ENCODE measurements around the gene ITGB4. TPM values are rescaled to one million over a fixed set of nuclear protein-coding genes. Genes with fewer than 3 reads are reported as not detected.
A peak's percentile ranks its signal among the peaks of the same experiment; 100 is the strongest.

Gene ITGB4
- total and polyA plus RNA-seq, 4 donors: 7.5 to 69.5 (median 27.1) TPM

DNA sequence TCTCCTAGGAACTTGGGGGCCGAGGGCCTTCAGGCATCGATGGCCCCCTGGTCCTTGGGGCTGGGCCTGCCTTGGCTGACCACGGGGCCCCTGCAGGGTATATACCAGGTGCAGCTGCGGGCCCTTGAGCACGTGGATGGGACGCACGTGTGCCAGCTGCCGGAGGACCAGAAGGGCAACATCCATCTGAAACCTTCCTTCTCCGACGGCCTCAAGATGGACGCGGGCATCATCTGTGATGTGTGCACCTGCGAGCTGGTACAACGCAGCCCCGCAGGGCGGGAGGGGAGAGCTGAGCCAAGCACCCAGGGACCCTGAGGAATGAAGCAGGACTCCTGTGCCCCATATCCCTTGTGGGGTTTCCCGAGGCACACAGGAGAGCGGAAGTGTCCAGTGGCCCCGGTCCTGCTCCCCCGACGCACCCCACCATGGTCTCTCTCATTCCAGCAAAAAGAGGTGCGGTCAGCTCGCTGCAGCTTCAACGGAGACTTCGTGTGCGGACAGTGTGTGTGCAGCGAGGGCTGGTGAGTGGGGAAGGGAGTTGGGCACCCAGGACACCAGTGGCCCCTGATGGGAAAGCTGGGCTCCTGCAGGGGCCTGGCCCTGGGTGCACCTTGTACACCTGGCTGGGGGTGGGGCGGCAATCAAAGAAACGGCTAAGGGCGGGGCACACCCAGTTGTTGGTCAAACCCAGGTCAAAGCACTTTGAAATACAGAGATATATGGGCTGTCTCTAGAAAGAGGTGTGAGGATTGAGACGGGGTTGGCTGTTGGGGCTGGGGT is 10.6 kb downstream of the ITGB4 start:
- Histone ChIP-seq H3K4me3 (ENCODE audit: low read length in 2 of 2) (no peak overlapping the region), H3K9me3 (ENCODE audit: control insufficient read depth, low read length) (no peaks in the 10 kb centered on the region), H3K27me3 (ENCODE audit: control insufficient read depth in 1 of 2, insufficient read depth in 2 of 2, low read length in 1 of 2) (no peaks in the 10 kb centered on the region), H3K4me1 (ENCODE audit: control insufficient read depth in 1 of 2, insufficient read depth in 2 of 2, low read length in 2 of 2) (no peaks in the 10 kb centered on the region), H3K27ac (ENCODE audit: low read depth in 1 of 2, low read length in 2 of 2) (no peak overlapping the region), H3K36me3 (ENCODE audit: control insufficient read depth in 1 of 2, insufficient read depth in 2 of 2, low read length in 1 of 2) (no peaks in the 10 kb centered on the region)
- intact Hi-C loops (cut with DNase I): no loop called here
- no peak for ATAC-seq (ENCODE audit: low FRiP score)
- WGBS, 2 donors: 88 to 90% methylated on average over 31 of the region's 31 CpGs
- no peak for DNase-seq

DNA sequence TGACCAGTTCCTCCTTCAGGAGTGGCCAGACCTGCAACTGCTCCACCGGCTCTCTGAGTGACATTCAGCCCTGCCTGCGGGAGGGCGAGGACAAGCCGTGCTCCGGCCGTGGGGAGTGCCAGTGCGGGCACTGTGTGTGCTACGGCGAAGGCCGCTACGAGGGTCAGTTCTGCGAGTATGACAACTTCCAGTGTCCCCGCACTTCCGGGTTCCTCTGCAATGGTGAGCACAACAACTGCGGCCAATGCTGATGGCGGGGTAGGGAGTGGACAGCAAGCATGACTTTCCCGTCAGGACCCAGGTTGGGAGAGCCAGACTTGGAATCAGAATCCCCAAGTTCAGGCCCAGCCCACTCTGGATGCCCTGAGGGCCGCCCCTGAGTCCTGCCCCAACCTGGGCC is 12.2 kb downstream of the ITGB4 start:
- WGBS, 2 donors: 91 to 92% methylated on average over 18 of the region's 18 CpGs
- ATAC-seq (ENCODE audit: low FRiP score) (no peak), DNase-seq (no peak)
- no peaks in the 10 kb centered on the region for H3K27me3 ChIP-seq (ENCODE audit: control insufficient read depth in 1 of 2, insufficient read depth in 2 of 2, low read length in 1 of 2)
- H3K27ac ChIP-seq (ENCODE audit: low read depth in 1 of 2, low read length in 2 of 2): no peak overlapping the region
- no peaks in the 10 kb centered on the region for H3K36me3 ChIP-seq (ENCODE audit: control insufficient read depth in 1 of 2, insufficient read depth in 2 of 2, low read length in 1 of 2)
- H3K4me3 ChIP-seq (ENCODE audit: low read length in 2 of 2): no peak overlapping the region
- H3K9me3 ChIP-seq (ENCODE audit: control insufficient read depth, low read length): no peaks in the 10 kb centered on the region
- no peaks in the 10 kb centered on the region for H3K4me1 ChIP-seq (ENCODE audit: control insufficient read depth in 1 of 2, insufficient read depth in 2 of 2, low read length in 2 of 2)
- intact Hi-C loops (cut with DNase I): no loop called here

DNA sequence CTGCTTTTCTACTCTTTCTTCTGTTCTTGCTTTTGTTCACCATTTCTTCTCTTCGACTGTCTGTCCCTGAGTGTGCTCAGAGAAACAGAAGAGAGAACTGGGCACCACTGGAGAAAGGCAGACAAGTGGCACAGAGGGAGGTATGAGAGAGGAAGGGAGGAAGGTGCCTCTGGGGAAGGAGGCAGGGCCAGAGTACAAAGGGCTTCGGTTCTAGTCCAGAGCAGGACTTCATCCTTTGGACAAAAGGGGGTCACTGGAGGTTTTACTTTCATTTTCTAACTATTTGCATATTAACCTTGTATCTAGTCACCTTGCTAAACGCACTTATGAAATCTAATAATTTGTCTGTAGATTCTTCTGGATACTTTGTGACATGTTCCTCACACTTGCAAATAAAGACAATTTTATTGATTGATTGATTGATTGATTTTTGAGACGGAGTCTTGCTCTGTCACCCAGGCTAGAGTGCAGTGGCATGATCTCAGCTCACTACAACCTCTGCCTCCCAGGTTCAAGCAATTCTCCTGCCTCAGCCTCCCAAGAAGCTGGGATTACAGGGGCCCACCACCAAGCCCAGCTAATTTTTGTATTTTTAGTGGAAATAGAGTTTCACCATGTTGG is 13.5 kb downstream of the ITGB4 start:
- intact Hi-C loops (cut with DNase I): no loop called here
- no peaks in the 10 kb centered on the region for H3K4me1 ChIP-seq (ENCODE audit: control insufficient read depth in 1 of 2, insufficient read depth in 2 of 2, low read length in 2 of 2)
- H3K9me3 ChIP-seq (ENCODE audit: control insufficient read depth, low read length): no peaks in the 10 kb centered on the region
- H3K27me3 ChIP-seq (ENCODE audit: control insufficient read depth in 1 of 2, insufficient read depth in 2 of 2, low read length in 1 of 2): no peaks in the 10 kb centered on the region
- no peak for ATAC-seq (ENCODE audit: low FRiP score)
- DNase-seq: no peak
- H3K4me3 ChIP-seq (ENCODE audit: low read length in 2 of 2): no peak overlapping the region
- H3K36me3 ChIP-seq (ENCODE audit: control insufficient read depth in 1 of 2, insufficient read depth in 2 of 2, low read length in 1 of 2): no peaks in the 10 kb centered on the region
- WGBS, 2 donors: 74% methylated on average over 4 of the region's 4 CpGs
- no peak overlapping the region for H3K27ac ChIP-seq (ENCODE audit: low read depth in 1 of 2, low read length in 2 of 2)

DNA sequence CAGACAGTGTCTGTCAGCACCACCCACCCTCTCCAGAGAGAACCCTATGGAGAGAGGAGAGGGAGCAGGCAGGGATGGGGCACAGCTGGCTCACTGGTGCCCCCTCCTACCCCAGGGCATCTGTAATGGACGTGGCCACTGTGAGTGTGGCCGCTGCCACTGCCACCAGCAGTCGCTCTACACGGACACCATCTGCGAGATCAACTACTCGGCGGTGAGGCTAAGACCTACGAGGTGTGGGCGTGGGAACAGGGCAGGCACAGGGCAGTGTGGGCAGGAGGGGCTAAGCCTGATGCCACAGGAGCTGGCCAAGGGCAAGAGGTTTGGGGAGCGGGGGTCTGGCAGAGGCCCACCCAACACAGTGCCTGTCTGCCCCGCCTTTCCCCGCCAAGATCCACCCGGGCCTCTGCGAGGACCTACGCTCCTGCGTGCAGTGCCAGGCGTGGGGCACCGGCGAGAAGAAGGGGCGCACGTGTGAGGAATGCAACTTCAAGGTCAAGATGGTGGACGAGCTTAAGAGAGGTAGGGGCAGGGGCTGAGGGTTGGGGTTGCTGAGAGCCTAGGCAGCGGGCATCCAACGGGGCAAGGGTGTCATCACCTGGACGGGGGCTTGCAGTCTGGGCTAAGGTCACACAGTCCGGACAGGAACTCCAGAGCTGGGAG is 15.0 kb downstream of the ITGB4 start:
- intact Hi-C loops (cut with DNase I): no loop called here
- Histone ChIP-seq H3K9me3 (ENCODE audit: control insufficient read depth, low read length) (no peaks in the 10 kb centered on the region), H3K4me1 (ENCODE audit: control insufficient read depth in 1 of 2, insufficient read depth in 2 of 2, low read length in 2 of 2) (no peaks in the 10 kb centered on the region), H3K27ac (ENCODE audit: low read depth in 1 of 2, low read length in 2 of 2) (no peak overlapping the region), H3K36me3 (ENCODE audit: control insufficient read depth in 1 of 2, insufficient read depth in 2 of 2, low read length in 1 of 2) (no peaks in the 10 kb centered on the region), H3K27me3 (ENCODE audit: control insufficient read depth in 1 of 2, insufficient read depth in 2 of 2, low read length in 1 of 2) (no peaks in the 10 kb centered on the region), H3K4me3 (ENCODE audit: low read length in 2 of 2) (no peak overlapping the region)
- 86 to 90% methylated on average over 26 of the region's 26 CpGs for WGBS, 2 donors
- DNase-seq: no peak
- ATAC-seq (ENCODE audit: low FRiP score): no peak

DNA sequence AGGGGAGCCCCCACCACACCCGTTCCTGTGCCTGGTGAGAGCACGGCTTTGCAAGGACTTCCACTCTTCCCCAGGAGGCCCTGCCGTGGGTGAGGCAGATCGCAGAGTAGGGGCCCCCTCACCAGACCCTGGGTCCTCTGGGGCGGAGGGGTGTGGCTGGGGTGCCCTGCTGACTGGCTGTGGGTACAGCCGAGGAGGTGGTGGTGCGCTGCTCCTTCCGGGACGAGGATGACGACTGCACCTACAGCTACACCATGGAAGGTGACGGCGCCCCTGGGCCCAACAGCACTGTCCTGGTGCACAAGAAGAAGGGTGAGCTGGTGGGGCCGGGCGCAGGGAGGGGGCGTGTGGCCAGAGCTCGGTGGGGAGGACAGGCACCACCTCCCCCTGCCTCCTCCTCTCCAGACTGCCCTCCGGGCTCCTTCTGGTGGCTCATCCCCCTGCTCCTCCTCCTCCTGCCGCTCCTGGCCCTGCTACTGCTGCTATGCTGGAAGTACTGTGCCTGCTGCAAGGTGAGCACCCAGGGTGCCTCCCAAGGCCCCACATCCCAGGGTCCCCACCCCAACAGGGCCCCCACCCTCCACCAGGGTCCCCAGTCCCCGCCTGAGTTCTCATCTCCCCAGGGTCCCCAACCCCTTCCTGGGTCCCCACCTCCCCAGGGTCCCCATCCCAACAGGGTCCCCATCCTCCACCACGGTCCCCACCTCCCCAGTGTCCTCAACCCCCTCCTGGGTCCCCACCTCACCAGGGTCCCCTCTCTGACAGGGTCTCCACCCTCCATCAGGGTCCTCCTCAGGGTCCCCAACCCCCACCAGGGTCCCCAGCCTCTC is 16.1 kb downstream of the ITGB4 start:
- no peaks in the 10 kb centered on the region for H3K36me3 ChIP-seq (ENCODE audit: control insufficient read depth in 1 of 2, insufficient read depth in 2 of 2, low read length in 1 of 2)
- H3K4me1 ChIP-seq (ENCODE audit: control insufficient read depth in 1 of 2, insufficient read depth in 2 of 2, low read length in 2 of 2): no peaks in the 10 kb centered on the region
- intact Hi-C loops (cut with DNase I): no loop called here
- H3K4me3 ChIP-seq (ENCODE audit: low read length in 2 of 2): no peak overlapping the region
- WGBS, 2 donors: 76 to 80% methylated on average over 17 to 20 of the region's 20 CpGs
- H3K27ac ChIP-seq (ENCODE audit: low read depth in 1 of 2, low read length in 2 of 2): no peak overlapping the region
- ATAC-seq (ENCODE audit: low FRiP score) (no peak), DNase-seq (peak in 1 of 2 donors; percentile 47)
- no peaks in the 10 kb centered on the region for H3K27me3 ChIP-seq (ENCODE audit: control insufficient read depth in 1 of 2, insufficient read depth in 2 of 2, low read length in 1 of 2)
- H3K9me3 ChIP-seq (ENCODE audit: control insufficient read depth, low read length): no peaks in the 10 kb centered on the region

DNA sequence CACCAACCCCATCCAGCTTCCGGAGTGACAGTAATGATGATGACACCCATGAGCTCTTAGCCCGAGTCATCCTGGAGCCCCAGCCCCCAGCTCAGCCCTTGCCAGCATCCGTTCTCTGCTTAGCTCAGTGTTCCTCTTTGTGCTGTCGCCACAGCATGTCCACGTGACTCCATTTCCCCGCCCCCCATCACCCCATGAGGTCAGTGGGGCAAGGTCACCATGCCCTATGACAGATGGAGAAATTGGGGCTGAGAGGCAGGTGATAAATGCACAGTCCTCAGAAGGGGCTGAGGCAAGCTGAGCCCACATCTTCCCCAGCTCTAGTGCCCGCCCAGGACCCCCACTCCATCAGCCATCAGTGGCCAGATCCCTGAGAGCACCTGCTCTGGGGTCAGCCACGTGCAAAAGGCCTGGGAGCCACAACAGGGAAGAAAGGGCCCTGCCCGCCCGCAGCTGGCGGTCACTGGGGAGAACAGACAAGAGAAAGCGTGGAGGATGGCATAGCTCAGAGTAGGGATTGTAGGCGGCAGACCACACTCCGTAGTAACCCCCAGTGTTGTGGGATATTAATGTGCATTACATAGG is 17.1 kb downstream of the ITGB4 start:
- ATAC-seq (ENCODE audit: low FRiP score): no peak
- 56 to 60% methylated on average over 14 of the region's 14 CpGs for WGBS, 2 donors
- no peaks in the 10 kb centered on the region for H3K4me1 ChIP-seq (ENCODE audit: control insufficient read depth in 1 of 2, insufficient read depth in 2 of 2, low read length in 2 of 2)
- H3K36me3 ChIP-seq (ENCODE audit: control insufficient read depth in 1 of 2, insufficient read depth in 2 of 2, low read length in 1 of 2): no peaks in the 10 kb centered on the region
- no peaks in the 10 kb centered on the region for H3K27me3 ChIP-seq (ENCODE audit: control insufficient read depth in 1 of 2, insufficient read depth in 2 of 2, low read length in 1 of 2)
- DNase-seq: peak in 1 of 2 donors; percentile 79
- intact Hi-C loops (cut with DNase I): no loop called here
- H3K4me3 ChIP-seq (ENCODE audit: low read length in 2 of 2): no peak overlapping the region
- H3K27ac ChIP-seq (ENCODE audit: low read depth in 1 of 2, low read length in 2 of 2): no peak overlapping the region
- no peaks in the 10 kb centered on the region for H3K9me3 ChIP-seq (ENCODE audit: control insufficient read depth, low read length)

DNA sequence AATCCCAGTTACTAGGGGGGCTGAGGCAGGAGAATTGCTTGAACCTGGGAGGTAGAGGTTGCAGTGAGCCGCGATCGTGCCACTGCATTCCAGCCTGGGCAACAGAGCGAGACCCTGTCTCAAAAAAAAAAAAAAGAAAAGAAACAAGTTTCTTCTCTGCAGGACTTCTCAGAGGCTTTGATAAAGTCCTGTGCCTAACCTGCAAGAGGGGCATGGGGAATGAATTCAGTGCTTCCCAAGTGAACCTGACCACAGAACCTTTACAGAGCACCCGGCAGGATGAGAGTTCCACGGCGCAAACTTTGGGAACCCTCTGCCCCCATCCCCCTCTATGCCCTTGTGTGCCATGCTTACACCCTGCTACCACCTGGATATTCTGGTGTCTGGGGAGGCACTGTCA is 17.9 kb downstream of the ITGB4 start:
- Histone ChIP-seq H3K4me1 (ENCODE audit: control insufficient read depth in 1 of 2, insufficient read depth in 2 of 2, low read length in 2 of 2) (no peaks in the 10 kb centered on the region), H3K9me3 (ENCODE audit: control insufficient read depth, low read length) (no peaks in the 10 kb centered on the region), H3K4me3 (ENCODE audit: low read length in 2 of 2) (no peak overlapping the region), H3K36me3 (ENCODE audit: control insufficient read depth in 1 of 2, insufficient read depth in 2 of 2, low read length in 1 of 2) (no peaks in the 10 kb centered on the region), H3K27me3 (ENCODE audit: control insufficient read depth in 1 of 2, insufficient read depth in 2 of 2, low read length in 1 of 2) (no peaks in the 10 kb centered on the region), H3K27ac (ENCODE audit: low read depth in 1 of 2, low read length in 2 of 2) (no peak overlapping the region)
- intact Hi-C loops (cut with DNase I): no loop called here
- no peak for DNase-seq
- WGBS, 2 donors: 89 to 90% methylated on average over 7 of the region's 7 CpGs
- ATAC-seq (ENCODE audit: low FRiP score): no peak

DNA sequence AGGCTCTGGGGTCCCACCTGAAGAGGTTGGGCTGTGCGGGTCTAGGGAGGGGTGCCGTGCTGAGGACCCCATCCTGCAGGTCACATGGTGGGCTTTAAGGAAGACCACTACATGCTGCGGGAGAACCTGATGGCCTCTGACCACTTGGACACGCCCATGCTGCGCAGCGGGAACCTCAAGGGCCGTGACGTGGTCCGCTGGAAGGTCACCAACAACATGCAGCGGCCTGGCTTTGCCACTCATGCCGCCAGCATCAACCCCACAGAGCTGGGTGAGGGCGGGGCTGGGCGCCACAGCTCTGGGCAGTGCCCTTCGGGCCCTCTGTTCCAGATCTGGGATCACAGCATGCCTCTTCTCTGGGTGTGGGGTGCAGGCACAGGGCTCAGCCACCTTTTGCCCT is 18.5 kb downstream of the ITGB4 start:
- WGBS, 2 donors: 91% methylated on average over 14 of the region's 14 CpGs
- Histone ChIP-seq H3K9me3 (ENCODE audit: control insufficient read depth, low read length) (no peaks in the 10 kb centered on the region), H3K27me3 (ENCODE audit: control insufficient read depth in 1 of 2, insufficient read depth in 2 of 2, low read length in 1 of 2) (no peaks in the 10 kb centered on the region), H3K4me3 (ENCODE audit: low read length in 2 of 2) (no peak overlapping the region), H3K36me3 (ENCODE audit: control insufficient read depth in 1 of 2, insufficient read depth in 2 of 2, low read length in 1 of 2) (no peaks in the 10 kb centered on the region), H3K27ac (ENCODE audit: low read depth in 1 of 2, low read length in 2 of 2) (no peak overlapping the region), H3K4me1 (ENCODE audit: control insufficient read depth in 1 of 2, insufficient read depth in 2 of 2, low read length in 2 of 2) (no peaks in the 10 kb centered on the region)
- ATAC-seq (ENCODE audit: low FRiP score) (no peak), DNase-seq (no peak)
- intact Hi-C loops (cut with DNase I): no loop called here
